MM.1S (cell line): ENCODE results near the gene TNIK.

Source experiments
- CTCF ChIP-seq: fragments of 300-600 bp; sonication (generic); IDR thresholded peaks from 2 replicates; pipeline ENCODE4 v1.5.1; 2016; ENCODE audit warnings: antibody characterized with exemption, low read length, mixed read lengths
- EZH2 ChIP-seq: fragments of 300-600 bp; sonication (generic); optimal IDR thresholded peaks from 2 replicates; pipeline ENCODE3; 2017; ENCODE audit warnings: low read depth, mild to moderate bottlenecking, antibody characterized with exemption, low read length, mixed read lengths
- EZH2phosphoT487 ChIP-seq: fragments of 300-600 bp; sonication (generic); IDR thresholded peaks from 2 replicates; pipeline ENCODE4 v1.6.1; 2018; ENCODE audit warnings: antibody characterized with exemption, low read length

DNA sequence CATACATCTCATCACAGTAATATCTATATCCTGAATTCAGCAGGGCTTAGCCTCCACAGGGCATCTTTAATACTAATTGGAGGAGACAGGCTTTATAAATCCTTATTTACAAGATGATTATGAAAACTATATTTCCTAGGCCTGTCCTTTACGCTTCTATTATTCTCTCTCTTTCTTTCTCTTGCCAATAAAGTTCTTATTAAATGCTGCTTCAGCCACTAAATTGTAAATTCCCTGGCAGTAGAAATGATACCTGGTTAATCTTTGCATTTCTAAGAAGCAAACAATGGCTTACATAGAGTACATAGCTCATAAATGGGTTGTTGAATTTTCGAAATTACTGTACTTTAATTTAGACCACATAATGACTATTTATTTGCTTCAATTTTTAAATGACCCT, 43.5 kb downstream of the TNIK start:
- TF ChIP-seq CTCF (no peak), EZH2 (no peak), EZH2phosphoT487 (no peak)
